Body of pancreas (tissue), 4 donors: ENCODE results near the gene ZPR1.

Experiments used
- CTCF ChIP-seq, 7 experiments: fragments of 450-650 bp in 4 of 7; fragments of 200-600 bp in 3 of 7; sonication (generic) in 3 of 7; IDR thresholded peaks; one replicate each; pipeline ENCODE4 v1.5.1; 2016 to 2019; ENCODE audit warnings: antibody characterized with exemption in 7 of 7
- POLR2A ChIP-seq, 3 donors: fragments of 450-650 bp; IDR thresholded peaks; one replicate each; pipeline ENCODE4 v1.6.1; 2016; ENCODE audit warnings: antibody characterized with exemption in 3 of 3, mild to moderate bottlenecking in 2 of 3

- TF ChIP-seq CTCF (IDR thresholded peaks at IDR 0.05) (no peak), POLR2A (IDR thresholded peaks at IDR 0.05) (no peak)
Measured at GRCh38 chr11:116826751-116827431, 39.1 kb upstream of the ZPR1 start.
